ENCODE results near the gene ALB. TPM values are rescaled to one million over a fixed set of nuclear protein-coding genes. Genes with fewer than 3 reads are reported as not detected.

ALB gene
- total and polyA plus RNA-seq, 2 donors (not counting 1 experiment from before 2014, with no cell fraction given) = 0.24 TPM; not detected in 1

GRCh38 chr4:73451404-73451803, 47.3 kb downstream of the ALB start:
- ATAC-seq (ENCODE audit: low read depth) (no peak), DNase-seq (no peak)
- Histone ChIP-seq H3K9ac (ENCODE audit: low read length) (no peak overlapping the region), H3K9me3 (ENCODE audit: control extremely low read depth in 1 of 3, control insufficient read depth in 2 of 3, insufficient read depth in 1 of 3, low read length in 2 of 3) (no peaks in the 10 kb centered on the region), H3K4me1 (ENCODE audit: control insufficient read depth in 2 of 2, insufficient read depth in 2 of 2, low read length in 2 of 2) (no peaks in the 10 kb centered on the region), H3K27ac (ENCODE audit: low read length in 2 of 2) (no peak overlapping the region), H3K36me3 (replicated peaks in 1 of 2; ENCODE audit: control extremely low read depth in 1 of 2, control insufficient read depth in 1 of 2, extremely low read depth in 1 of 2, insufficient read depth in 2 of 2, low read length in 1 of 2) (no peaks in the 10 kb centered on the region), H4K20me1 (ENCODE audit: control insufficient read depth, insufficient read depth, low read length, poor library complexity, severe bottlenecking) (no peaks in the 10 kb centered on the region), H3K27me3 (replicated peaks in 1 of 4; ENCODE audit: control extremely low read depth in 1 of 4, control insufficient read depth in 3 of 4, insufficient read depth in 4 of 4, low read length in 3 of 4) (peaks cover 0 to 4% (median 0%) of the 10 kb centered on the region in 4 experiments), H3K4me3 (ENCODE audit: control extremely low read depth in 1 of 5, extremely low read depth in 1 of 5, insufficient read depth in 1 of 5, low read depth in 2 of 5, low read length in 4 of 5) (no peak overlapping the region), H3K79me2 (ENCODE audit: control insufficient read depth, insufficient read depth, low read length) (no peaks in the 10 kb centered on the region), H2AFZ (ENCODE audit: insufficient read depth, low read depth, low read length, poor library complexity, severe bottlenecking) (no peak overlapping the region), H3K4me2 (replicated peaks; ENCODE audit: low read depth, low read length, poor library complexity, severe bottlenecking) (no peak overlapping the region)
- TF ChIP-seq, protein P1, sequence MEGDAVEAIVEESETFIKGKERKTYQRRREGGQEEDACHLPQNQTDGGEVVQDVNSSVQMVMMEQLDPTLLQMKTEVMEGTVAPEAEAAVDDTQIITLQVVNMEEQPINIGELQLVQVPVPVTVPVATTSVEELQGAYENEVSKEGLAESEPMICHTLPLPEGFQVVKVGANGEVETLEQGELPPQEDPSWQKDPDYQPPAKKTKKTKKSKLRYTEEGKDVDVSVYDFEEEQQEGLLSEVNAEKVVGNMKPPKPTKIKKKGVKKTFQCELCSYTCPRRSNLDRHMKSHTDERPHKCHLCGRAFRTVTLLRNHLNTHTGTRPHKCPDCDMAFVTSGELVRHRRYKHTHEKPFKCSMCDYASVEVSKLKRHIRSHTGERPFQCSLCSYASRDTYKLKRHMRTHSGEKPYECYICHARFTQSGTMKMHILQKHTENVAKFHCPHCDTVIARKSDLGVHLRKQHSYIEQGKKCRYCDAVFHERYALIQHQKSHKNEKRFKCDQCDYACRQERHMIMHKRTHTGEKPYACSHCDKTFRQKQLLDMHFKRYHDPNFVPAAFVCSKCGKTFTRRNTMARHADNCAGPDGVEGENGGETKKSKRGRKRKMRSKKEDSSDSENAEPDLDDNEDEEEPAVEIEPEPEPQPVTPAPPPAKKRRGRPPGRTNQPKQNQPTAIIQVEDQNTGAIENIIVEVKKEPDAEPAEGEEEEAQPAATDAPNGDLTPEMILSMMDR (IDR thresholded peaks at IDR 0.05) = no peak
- no peak for TF ChIP-seq EZH2 (IDR thresholded peaks at IDR 0.05; ENCODE audit: borderline replicate concordance, insufficient read depth, low read depth, low read length, poor library complexity, severe bottlenecking)
- CTCF ChIA-PET = no interaction called here
- H3K4me1 Mint-ChIP-seq = no peaks in the 10 kb centered on the region
- H3K4me3 Mint-ChIP-seq = no peak overlapping the region
- H3K9me3 Mint-ChIP-seq (ENCODE audit: insufficient read depth) = no peaks in the 10 kb centered on the region
- POLR2A ChIA-PET = no interaction called here
- intact Hi-C loops (cut with micrococcal nuclease) = no loop called here
- no peak overlapping the region for H3K27ac Mint-ChIP-seq
- no CpG with 5 or more reads among the region's 3 CpGs for whole genome bisulfite sequencing (ENCODE audit: insufficient coverage)
- H3K27me3 Mint-ChIP-seq = peaks cover 16% of the 10 kb centered on the region

DNA sequence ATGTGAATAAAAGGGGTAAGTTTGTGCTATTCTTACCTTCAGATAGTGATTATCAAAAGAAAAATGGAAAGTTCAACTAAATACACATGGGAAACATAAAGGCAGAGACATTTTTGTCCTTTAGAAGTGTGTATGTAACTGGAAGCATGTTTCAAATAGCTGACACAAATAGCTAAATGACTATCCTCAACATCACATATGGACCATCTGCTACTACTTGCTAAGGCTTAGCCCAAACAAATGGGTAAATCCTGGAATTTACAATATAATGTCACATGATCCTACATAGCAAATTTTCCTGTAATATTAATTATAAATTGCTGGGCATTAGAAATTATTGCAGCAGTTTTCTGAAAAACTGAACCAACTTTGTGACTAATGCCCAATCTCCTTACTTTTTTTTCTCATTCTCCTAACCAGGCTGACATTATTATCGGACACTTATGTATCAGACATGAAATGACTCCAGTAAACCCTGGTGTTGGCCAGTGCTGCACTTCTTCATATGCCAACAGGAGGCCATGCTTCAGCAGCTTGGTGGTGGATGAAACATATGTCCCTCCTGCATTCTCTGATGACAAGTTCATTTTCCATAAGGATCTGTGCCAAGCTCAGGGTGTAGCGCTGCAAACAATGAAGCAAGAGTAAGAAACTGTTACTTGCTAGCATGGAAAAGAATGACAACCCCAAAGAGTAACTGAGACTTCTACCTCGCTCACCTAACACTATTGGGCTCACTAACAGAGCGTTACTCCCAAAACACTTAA, 48.1 kb downstream of the ALB start:
- TF ChIP-seq EZH2 (IDR thresholded peaks at IDR 0.05; ENCODE audit: borderline replicate concordance, insufficient read depth, low read depth, low read length, poor library complexity, severe bottlenecking) = no peak
- TF ChIP-seq, protein P1 (IDR thresholded peaks at IDR 0.05) = no peak
- Mint-ChIP-seq H3K27me3 (peaks cover 16% of the 10 kb centered on the region), H3K9me3 (ENCODE audit: insufficient read depth) (no peaks in the 10 kb centered on the region), H3K4me3 (no peak overlapping the region), H3K4me1 (no peaks in the 10 kb centered on the region), H3K27ac (no peak overlapping the region)
- H3K79me2 ChIP-seq (ENCODE audit: control insufficient read depth, insufficient read depth, low read length) = no peaks in the 10 kb centered on the region
- no peak overlapping the region for H2AFZ ChIP-seq (ENCODE audit: insufficient read depth, low read depth, low read length, poor library complexity, severe bottlenecking)
- no peak overlapping the region for H3K4me2 ChIP-seq (replicated peaks; ENCODE audit: low read depth, low read length, poor library complexity, severe bottlenecking)
- ChIA-PET POLR2A (no interaction called here), CTCF (no interaction called here)
- no peaks in the 10 kb centered on the region for H3K36me3 ChIP-seq (replicated peaks in 1 of 2; ENCODE audit: control extremely low read depth in 1 of 2, control insufficient read depth in 1 of 2, extremely low read depth in 1 of 2, insufficient read depth in 2 of 2, low read length in 1 of 2)
- ATAC-seq (ENCODE audit: low read depth) (no peak), DNase-seq (no peak)
- 100% methylated on average over 2 of the region's 4 CpGs for WGBS (ENCODE audit: insufficient coverage)
- H3K4me3 ChIP-seq (ENCODE audit: control extremely low read depth in 1 of 5, extremely low read depth in 1 of 5, insufficient read depth in 1 of 5, low read depth in 2 of 5, low read length in 4 of 5) = no peak overlapping the region
- H4K20me1 ChIP-seq (ENCODE audit: control insufficient read depth, insufficient read depth, low read length, poor library complexity, severe bottlenecking) = no peaks in the 10 kb centered on the region
- H3K9ac ChIP-seq (ENCODE audit: low read length) = no peak overlapping the region
- H3K9me3 ChIP-seq (ENCODE audit: control extremely low read depth in 1 of 3, control insufficient read depth in 2 of 3, insufficient read depth in 1 of 3, low read length in 2 of 3) = no peaks in the 10 kb centered on the region
- intact Hi-C loops (cut with micrococcal nuclease) = no loop called here
- no peaks in the 10 kb centered on the region for H3K4me1 ChIP-seq (ENCODE audit: control insufficient read depth in 2 of 2, insufficient read depth in 2 of 2, low read length in 2 of 2)
- peaks cover 0 to 4% (median 0%) of the 10 kb centered on the region in 4 experiments for H3K27me3 ChIP-seq (replicated peaks in 1 of 4; ENCODE audit: control extremely low read depth in 1 of 4, control insufficient read depth in 3 of 4, insufficient read depth in 4 of 4, low read length in 3 of 4)
- no peak overlapping the region for H3K27ac ChIP-seq (ENCODE audit: low read length in 2 of 2)
